ENCODE measurements around the gene ZCCHC14.

DNA sequence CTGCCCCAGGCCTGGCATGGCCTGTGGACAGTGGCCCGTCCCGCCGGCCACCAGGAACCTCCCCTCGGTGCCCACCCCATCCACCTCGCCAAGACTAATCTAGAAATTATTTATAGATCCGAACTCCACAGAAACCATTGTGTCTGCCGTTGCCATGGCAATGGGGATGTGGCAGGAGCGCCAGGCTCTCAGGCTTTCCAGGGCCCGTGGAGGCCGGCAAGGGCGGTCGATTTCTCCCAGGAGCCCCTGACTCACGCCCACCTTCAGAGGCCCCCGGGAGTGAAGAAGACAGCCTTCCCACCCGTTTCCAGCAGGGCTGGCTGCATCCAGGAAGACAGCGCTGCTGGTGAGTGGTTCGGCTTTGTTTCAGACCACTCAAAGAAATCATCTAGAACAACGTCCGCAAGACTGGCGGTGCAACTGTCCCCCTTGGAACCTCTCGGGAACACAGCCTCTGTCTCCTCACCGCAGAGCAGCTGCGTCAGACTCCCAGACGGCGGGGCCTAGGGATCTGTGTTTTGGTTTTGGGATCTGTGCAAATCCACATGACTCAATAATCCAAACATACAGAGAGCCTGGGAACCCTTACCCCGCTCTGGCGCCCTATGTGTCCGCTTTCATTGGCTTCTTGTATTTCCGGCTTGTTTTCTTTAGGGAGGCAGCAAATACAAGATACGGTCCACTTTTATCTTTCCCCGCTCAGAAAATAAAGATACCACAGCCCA lies 48.5 kb upstream of the ZCCHC14 start:
- TF ChIP-seq, protein P1, sequence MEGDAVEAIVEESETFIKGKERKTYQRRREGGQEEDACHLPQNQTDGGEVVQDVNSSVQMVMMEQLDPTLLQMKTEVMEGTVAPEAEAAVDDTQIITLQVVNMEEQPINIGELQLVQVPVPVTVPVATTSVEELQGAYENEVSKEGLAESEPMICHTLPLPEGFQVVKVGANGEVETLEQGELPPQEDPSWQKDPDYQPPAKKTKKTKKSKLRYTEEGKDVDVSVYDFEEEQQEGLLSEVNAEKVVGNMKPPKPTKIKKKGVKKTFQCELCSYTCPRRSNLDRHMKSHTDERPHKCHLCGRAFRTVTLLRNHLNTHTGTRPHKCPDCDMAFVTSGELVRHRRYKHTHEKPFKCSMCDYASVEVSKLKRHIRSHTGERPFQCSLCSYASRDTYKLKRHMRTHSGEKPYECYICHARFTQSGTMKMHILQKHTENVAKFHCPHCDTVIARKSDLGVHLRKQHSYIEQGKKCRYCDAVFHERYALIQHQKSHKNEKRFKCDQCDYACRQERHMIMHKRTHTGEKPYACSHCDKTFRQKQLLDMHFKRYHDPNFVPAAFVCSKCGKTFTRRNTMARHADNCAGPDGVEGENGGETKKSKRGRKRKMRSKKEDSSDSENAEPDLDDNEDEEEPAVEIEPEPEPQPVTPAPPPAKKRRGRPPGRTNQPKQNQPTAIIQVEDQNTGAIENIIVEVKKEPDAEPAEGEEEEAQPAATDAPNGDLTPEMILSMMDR (IDR thresholded peaks at IDR 0.05): no peak
- TF ChIP-seq POLR2A (IDR thresholded peaks at IDR 0.05): no peak
- TF ChIP-seq POLR2AphosphoS5 (IDR thresholded peaks at IDR 0.05): no peak

Measured in transverse colon (tissue), 4 donors.